ENCODE results near the gene PDZRN3. TPM values are rescaled to one million over a fixed set of nuclear protein-coding genes. Genes with fewer than 3 reads are reported as not detected.

The PDZRN3 gene
- total RNA-seq, 1 experiment from 2014 or later = 12.5 TPM

DNA sequence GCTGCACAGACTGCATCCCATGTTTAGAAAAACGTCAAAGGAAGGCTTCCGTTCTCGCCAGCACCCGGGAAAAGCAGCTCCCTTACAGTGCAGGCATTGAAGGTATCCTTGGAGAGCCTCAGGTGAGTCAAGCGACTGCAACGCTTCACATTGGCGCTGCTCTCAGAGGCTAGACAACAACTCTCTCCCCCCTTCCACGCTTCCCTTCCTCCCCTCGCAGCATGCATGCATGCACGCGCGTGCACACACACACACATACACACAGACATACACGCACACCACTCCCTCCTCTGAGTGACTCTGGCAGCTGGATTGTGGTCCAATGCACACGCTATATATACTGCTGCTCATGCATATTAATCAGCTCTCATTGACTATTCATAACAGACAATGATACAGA lies 191.1 kb downstream of the PDZRN3 start:
- POLR2A ChIA-PET = no interaction called here
- H3K4me1 ChIP-seq = no peaks in the 10 kb centered on the region
- H3K27me3 ChIP-seq (replicated peaks; ENCODE audit: control insufficient read depth, insufficient read depth, low read length) = no peaks in the 10 kb centered on the region
- DNase-seq = no peak
- H3K4me1 Mint-ChIP-seq (ENCODE audit: low read depth, unreplicated experiment) = no peaks in the 10 kb centered on the region
- intact Hi-C loops (cut with micrococcal nuclease; ENCODE audit: unreplicated experiment) = loop anchor here (1.0 to 5.0 kb wide), 2 partner anchors 241 to 286 kb away; no protein-coding TSS in a partner anchor
- no peak overlapping the region for H3K4me3 ChIP-seq (ENCODE audit: low read depth, low read length)
- H3K36me3 Mint-ChIP-seq (ENCODE audit: insufficient read depth, unreplicated experiment) = peaks cover 9% of the 10 kb centered on the region
- H3K27me3 Mint-ChIP-seq (ENCODE audit: insufficient read depth, unreplicated experiment) = no peaks in the 10 kb centered on the region
- no peaks in the 10 kb centered on the region for H3K9me3 Mint-ChIP-seq (ENCODE audit: unreplicated experiment)
- BruUV-seq (replicated peaks) = no TSS peak
- TF ChIP-seq, protein P1, sequence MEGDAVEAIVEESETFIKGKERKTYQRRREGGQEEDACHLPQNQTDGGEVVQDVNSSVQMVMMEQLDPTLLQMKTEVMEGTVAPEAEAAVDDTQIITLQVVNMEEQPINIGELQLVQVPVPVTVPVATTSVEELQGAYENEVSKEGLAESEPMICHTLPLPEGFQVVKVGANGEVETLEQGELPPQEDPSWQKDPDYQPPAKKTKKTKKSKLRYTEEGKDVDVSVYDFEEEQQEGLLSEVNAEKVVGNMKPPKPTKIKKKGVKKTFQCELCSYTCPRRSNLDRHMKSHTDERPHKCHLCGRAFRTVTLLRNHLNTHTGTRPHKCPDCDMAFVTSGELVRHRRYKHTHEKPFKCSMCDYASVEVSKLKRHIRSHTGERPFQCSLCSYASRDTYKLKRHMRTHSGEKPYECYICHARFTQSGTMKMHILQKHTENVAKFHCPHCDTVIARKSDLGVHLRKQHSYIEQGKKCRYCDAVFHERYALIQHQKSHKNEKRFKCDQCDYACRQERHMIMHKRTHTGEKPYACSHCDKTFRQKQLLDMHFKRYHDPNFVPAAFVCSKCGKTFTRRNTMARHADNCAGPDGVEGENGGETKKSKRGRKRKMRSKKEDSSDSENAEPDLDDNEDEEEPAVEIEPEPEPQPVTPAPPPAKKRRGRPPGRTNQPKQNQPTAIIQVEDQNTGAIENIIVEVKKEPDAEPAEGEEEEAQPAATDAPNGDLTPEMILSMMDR (IDR thresholded peaks at IDR 0.05; ENCODE audit: insufficient read depth in 1 of 2, low read depth in 1 of 2, low read length in 1 of 2, severe bottlenecking in 1 of 2, unreplicated experiment in 1 of 2) = no peak
- H3K27ac Mint-ChIP-seq (ENCODE audit: unreplicated experiment) = no peak overlapping the region
- no peaks in the 10 kb centered on the region for H3K36me3 ChIP-seq (ENCODE audit: control insufficient read depth, insufficient read depth, low read length)
- no peak overlapping the region for H3K4me3 Mint-ChIP-seq (ENCODE audit: unreplicated experiment)
- H3K9me3 ChIP-seq = no peaks in the 10 kb centered on the region
- CTCF ChIA-PET = no interaction called here

DNA sequence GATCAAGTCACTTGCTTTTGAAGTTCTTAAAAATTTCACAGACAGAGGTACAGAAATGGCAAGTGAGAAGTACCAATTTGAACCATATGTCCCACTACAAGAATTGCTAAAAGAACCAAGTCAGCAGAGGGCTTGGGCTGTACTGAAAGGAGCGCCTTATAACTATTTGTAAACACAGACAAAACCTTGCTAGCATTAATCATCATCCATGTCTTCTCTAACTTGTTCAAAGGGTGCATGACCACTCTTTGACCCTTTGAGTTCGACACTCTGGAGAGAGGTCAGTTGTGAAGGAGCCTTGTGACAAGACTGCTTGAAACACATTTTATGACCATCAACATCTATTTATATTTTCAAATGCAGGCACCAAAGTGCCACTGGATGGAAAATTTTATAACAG lies 191.7 kb downstream of the PDZRN3 start:
- Histone ChIP-seq H3K4me3 (ENCODE audit: low read depth, low read length) (no peak overlapping the region), H3K27me3 (replicated peaks; ENCODE audit: control insufficient read depth, insufficient read depth, low read length) (no peaks in the 10 kb centered on the region), H3K4me1 (no peaks in the 10 kb centered on the region), H3K36me3 (ENCODE audit: control insufficient read depth, insufficient read depth, low read length) (no peaks in the 10 kb centered on the region), H3K9me3 (no peaks in the 10 kb centered on the region)
- ChIA-PET POLR2A (no interaction called here), CTCF (no interaction called here)
- Mint-ChIP-seq H3K27me3 (ENCODE audit: insufficient read depth, unreplicated experiment) (no peaks in the 10 kb centered on the region), H3K4me1 (ENCODE audit: low read depth, unreplicated experiment) (no peaks in the 10 kb centered on the region), H3K4me3 (ENCODE audit: unreplicated experiment) (no peak overlapping the region), H3K27ac (ENCODE audit: unreplicated experiment) (no peak overlapping the region), H3K36me3 (ENCODE audit: insufficient read depth, unreplicated experiment) (peaks cover 9% of the 10 kb centered on the region), H3K9me3 (ENCODE audit: unreplicated experiment) (no peaks in the 10 kb centered on the region)
- TF ChIP-seq, protein P1 (IDR thresholded peaks at IDR 0.05; ENCODE audit: insufficient read depth in 1 of 2, low read depth in 1 of 2, low read length in 1 of 2, severe bottlenecking in 1 of 2, unreplicated experiment in 1 of 2) = no peak
- DNase-seq = no peak
- BruUV-seq (replicated peaks) = no TSS peak
- intact Hi-C loops (cut with micrococcal nuclease; ENCODE audit: unreplicated experiment) = loop anchor here (1.0 to 5.0 kb wide), 2 partner anchors 241 to 286 kb away; no protein-coding TSS in a partner anchor

DNA sequence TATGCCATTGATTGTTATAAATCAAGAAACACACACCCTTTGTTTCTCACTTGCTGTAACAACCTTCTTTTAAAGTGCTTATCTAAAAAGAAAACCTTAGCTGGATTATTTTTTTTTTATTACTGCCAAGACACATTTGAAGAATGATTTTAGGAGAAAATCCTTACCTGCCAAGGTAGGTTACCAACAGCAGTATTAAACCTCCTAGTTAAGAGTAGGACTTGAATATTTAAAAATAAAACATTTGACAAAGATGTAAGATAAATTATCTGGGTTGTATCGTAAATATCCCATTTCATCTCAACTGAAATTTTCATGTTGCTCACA lies 192.1 kb downstream of the PDZRN3 start:
- no peaks in the 10 kb centered on the region for H3K9me3 Mint-ChIP-seq (ENCODE audit: unreplicated experiment)
- no peaks in the 10 kb centered on the region for H3K4me1 Mint-ChIP-seq (ENCODE audit: low read depth, unreplicated experiment)
- Histone ChIP-seq H3K27me3 (replicated peaks; ENCODE audit: control insufficient read depth, insufficient read depth, low read length) (no peaks in the 10 kb centered on the region), H3K4me3 (ENCODE audit: low read depth, low read length) (no peak overlapping the region), H3K36me3 (ENCODE audit: control insufficient read depth, insufficient read depth, low read length) (no peaks in the 10 kb centered on the region), H3K9me3 (no peaks in the 10 kb centered on the region), H3K4me1 (no peaks in the 10 kb centered on the region)
- BruUV-seq (replicated peaks) = no TSS peak
- no peaks in the 10 kb centered on the region for H3K27me3 Mint-ChIP-seq (ENCODE audit: insufficient read depth, unreplicated experiment)
- peaks cover 9% of the 10 kb centered on the region for H3K36me3 Mint-ChIP-seq (ENCODE audit: insufficient read depth, unreplicated experiment)
- intact Hi-C loops (cut with micrococcal nuclease; ENCODE audit: unreplicated experiment) = loop anchor here (1.0 to 5.0 kb wide), 4 partner anchors 70 to 331 kb away; no protein-coding TSS in a partner anchor
- no peak overlapping the region for H3K4me3 Mint-ChIP-seq (ENCODE audit: unreplicated experiment)
- ChIA-PET POLR2A (no interaction called here), CTCF (no interaction called here)
- no peak for DNase-seq
- TF ChIP-seq, protein P1 (IDR thresholded peaks at IDR 0.05; ENCODE audit: insufficient read depth in 1 of 2, low read depth in 1 of 2, low read length in 1 of 2, severe bottlenecking in 1 of 2, unreplicated experiment in 1 of 2) = no peak
- no peak overlapping the region for H3K27ac Mint-ChIP-seq (ENCODE audit: unreplicated experiment)
